Adrenal gland (tissue), 5 donors: ENCODE measurements around the gene TOX2.

Experiments
- POLR2A ChIP-seq, 2 donors: fragments of 450-650 bp; IDR thresholded peaks; one replicate each; pipeline ENCODE4 v1.6.1; 2017; ENCODE audit warnings: antibody characterized with exemption in 2 of 2, mild to moderate bottlenecking in 2 of 2, moderate library complexity in 1 of 2
- TF ChIP-seq, protein P1 (sequence below), 6 experiments: fragments of 450-650 bp in 4 of 6; fragments of 200-600 bp in 2 of 6; sonication (generic) in 1 of 6; IDR thresholded peaks; 1 replicate in 5 of 6; 2 replicates in 1 of 6; pipeline versions ENCODE4 v1.5.1 to v1.8.0; 2016 to 2021; ENCODE audit warnings: antibody characterized with exemption in 6 of 6, mild to moderate bottlenecking in 2 of 6, moderate library complexity in 1 of 6
- donor health status: DM: no; HTN: no; CAD: no.

DNA sequence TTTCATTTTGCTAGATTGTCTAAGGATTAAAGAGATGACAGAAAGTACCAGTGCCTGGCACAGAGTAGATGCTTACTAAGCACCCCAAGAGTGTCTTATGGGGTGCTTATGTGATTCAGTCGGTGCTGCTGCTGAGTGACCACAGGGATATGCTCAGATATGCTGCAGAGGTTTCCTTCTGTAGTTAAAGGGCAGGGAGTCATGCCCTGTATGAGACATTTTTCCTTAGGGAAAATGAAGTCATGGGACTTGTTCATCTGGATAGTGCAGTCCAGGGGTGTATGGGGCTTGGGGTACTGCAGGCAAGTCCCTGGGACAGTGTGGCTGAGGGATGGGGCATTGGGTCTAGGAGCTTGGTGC is 25.1 kb downstream of the TOX2 start:
- TF ChIP-seq, protein P1, sequence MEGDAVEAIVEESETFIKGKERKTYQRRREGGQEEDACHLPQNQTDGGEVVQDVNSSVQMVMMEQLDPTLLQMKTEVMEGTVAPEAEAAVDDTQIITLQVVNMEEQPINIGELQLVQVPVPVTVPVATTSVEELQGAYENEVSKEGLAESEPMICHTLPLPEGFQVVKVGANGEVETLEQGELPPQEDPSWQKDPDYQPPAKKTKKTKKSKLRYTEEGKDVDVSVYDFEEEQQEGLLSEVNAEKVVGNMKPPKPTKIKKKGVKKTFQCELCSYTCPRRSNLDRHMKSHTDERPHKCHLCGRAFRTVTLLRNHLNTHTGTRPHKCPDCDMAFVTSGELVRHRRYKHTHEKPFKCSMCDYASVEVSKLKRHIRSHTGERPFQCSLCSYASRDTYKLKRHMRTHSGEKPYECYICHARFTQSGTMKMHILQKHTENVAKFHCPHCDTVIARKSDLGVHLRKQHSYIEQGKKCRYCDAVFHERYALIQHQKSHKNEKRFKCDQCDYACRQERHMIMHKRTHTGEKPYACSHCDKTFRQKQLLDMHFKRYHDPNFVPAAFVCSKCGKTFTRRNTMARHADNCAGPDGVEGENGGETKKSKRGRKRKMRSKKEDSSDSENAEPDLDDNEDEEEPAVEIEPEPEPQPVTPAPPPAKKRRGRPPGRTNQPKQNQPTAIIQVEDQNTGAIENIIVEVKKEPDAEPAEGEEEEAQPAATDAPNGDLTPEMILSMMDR (IDR thresholded peaks at IDR 0.05): no peak
- TF ChIP-seq POLR2A (IDR thresholded peaks at IDR 0.05): no peak
